K562 (cell line): Measurements from ENCODE around the gene MMS19. TPM values are rescaled to one million over a fixed set of nuclear protein-coding genes. Genes with fewer than 3 reads are reported as not detected.

Experiments
- ATAC-seq: fragments of 200-7000 bp; cut with Tn5 transposase; 3 replicates; pipeline ENCODE4 v1.9.1; 2020; ENCODE audit warnings: moderate library complexity
- BruUV-seq: library from RNA; stranded (reverse); fragments of 400-500 nt; replicated peaks from 2 replicates; lab custom pipeline; 2021; lab: Mats Ljungman, UMichigan
- CTCF ChIA-PET: fragments of 300-600 bp; formaldehyde crosslinking; extraction: SDS; loops from one replicate; lab custom pipeline; 2021; ENCODE audit warnings: low intra/inter-chr PET ratio; lab: Yijun Ruan, JAX
- POLR2A ChIA-PET: fragments of 300-600, 350-650 bp; sonication (Branson Sonifier 250); formaldehyde crosslinking; extraction: SDS; loops from one replicate; lab custom pipeline; 2021; ENCODE audit warnings: antibody characterized with exemption, inconsistent platforms; lab: Yijun Ruan, JAX
- DNase-seq, 4 experiments: peaks; one replicate each; pipeline versions ENCODE4 v3.0.0 to v3.0.0-alpha.2; 2011 to 2018; ENCODE audit warnings: low spot score in 3 of 4, mixed read lengths in 3 of 4; ENCODE audit errors: extremely low read depth in 1 of 4
- FAIRE-seq: peaks from 2 replicates; lab custom pipeline; 2011; peaks lifted over from hg19 to GRCh38; lab: Jason Lieb, UNC
- H2AFZ ChIP-seq: 2 replicates; pipeline ENCODE4 v1.6.0; 2011; ENCODE audit warnings: low read depth, low read length, control low read depth, inconsistent platforms
- H3K27ac ChIP-seq: fragments of 200-600 bp; 3 replicates; pipeline ENCODE4 v1.8.0; 2011; ENCODE audit warnings: low read depth, mild to moderate bottlenecking, control low read depth, inconsistent platforms, low read length, moderate library complexity, mixed read lengths; ENCODE audit errors: extremely low read depth
- H3K27me3 ChIP-seq, 2 experiments: fragments of 300-600 bp in 1 of 2; 2 replicates in 1 of 2; 3 replicates in 1 of 2; pipeline versions ENCODE4 v1.6.0 to v1.8.0; 2011; ENCODE audit warnings: inconsistent platforms in 2 of 2, low read length in 2 of 2, mild to moderate bottlenecking in 1 of 2, mixed read lengths in 1 of 2, moderate library complexity in 1 of 2; ENCODE audit not compliant: control insufficient read depth in 2 of 2, insufficient read depth in 2 of 2
- H3K36me3 ChIP-seq: fragments of 300-600 bp; 3 replicates; pipeline ENCODE4 v1.8.0; 2011; ENCODE audit warnings: mild to moderate bottlenecking, low read length, inconsistent platforms; ENCODE audit not compliant: control insufficient read depth, insufficient read depth
- H3K4me1 ChIP-seq, 2 experiments: fragments of 200-600 bp in 1 of 2; replicated peaks in 1 of 2; 2 replicates in 1 of 2; 3 replicates in 1 of 2; pipeline versions ENCODE4 v1.5.1 to v1.8.0; 2011; ENCODE audit warnings: inconsistent platforms in 2 of 2, low read length in 2 of 2, mild to moderate bottlenecking in 1 of 2, mixed read lengths in 1 of 2, moderate library complexity in 1 of 2; ENCODE audit not compliant: control insufficient read depth in 2 of 2, insufficient read depth in 2 of 2
- H3K4me2 ChIP-seq: 2 replicates; pipeline ENCODE4 v1.6.1; 2011; ENCODE audit warnings: low read length, control low read depth, inconsistent platforms, mixed read lengths; ENCODE audit not compliant: insufficient read depth
- H3K4me3 ChIP-seq: fragments of 200-600 bp; sonication (generic), shearing (Covaris generic); 2 replicates; pipeline ENCODE4 v1.5.1; 2016; ENCODE audit warnings: control low read depth, inconsistent platforms
- H3K79me2 ChIP-seq: fragments of 200-600 bp; 3 replicates; pipeline ENCODE4 v1.8.0; 2011; ENCODE audit warnings: low read length, inconsistent platforms; ENCODE audit not compliant: control insufficient read depth, insufficient read depth
- H3K9ac ChIP-seq, 2 experiments: 2 replicates each; pipeline versions ENCODE4 v1.6.0 to v1.6.1; 2011; ENCODE audit warnings: low read depth in 2 of 2, low read length in 2 of 2, control low read depth in 1 of 2, inconsistent platforms in 1 of 2, mild to moderate bottlenecking in 1 of 2, mixed read lengths in 1 of 2; ENCODE audit not compliant: insufficient read depth in 1 of 2
- H3K9me1 ChIP-seq: one replicate; pipeline ENCODE4 v1.6.0; 2011; ENCODE audit warnings: inconsistent platforms, mild to moderate bottlenecking, low read length, moderate library complexity; ENCODE audit not compliant: control insufficient read depth, insufficient read depth
- H3K9me3 ChIP-seq: replicated peaks from 2 replicates; pipeline ENCODE4 v1.5.1; 2011; ENCODE audit warnings: low read depth, low read length, inconsistent platforms; ENCODE audit not compliant: control insufficient read depth, insufficient read depth
- H4K20me1 ChIP-seq: replicated peaks from 2 replicates; pipeline ENCODE4 v1.6.1; 2011; ENCODE audit warnings: low read length, inconsistent platforms, mixed read lengths; ENCODE audit not compliant: control insufficient read depth, insufficient read depth
- BRCA1 ChIP-seq, 2 experiments: fragments of 450-650 bp in 1 of 2; sonication (generic) in 1 of 2; formaldehyde crosslinking in 1 of 2; IDR thresholded peaks; 2 replicates each; pipeline versions ENCODE4 v1.5.0 to v1.6.1; 2017 to 2020; ENCODE audit warnings: mild to moderate bottlenecking in 1 of 2, missing genetic modification reagents in 1 of 2
- E2F5 ChIP-seq: sonication (generic); formaldehyde crosslinking; IDR thresholded peaks from 2 replicates; pipeline ENCODE4 v1.8.0; 2022; ENCODE audit warnings: mild to moderate bottlenecking, missing genetic modification reagents
- HBP1 ChIP-seq: fragments of 450-650 bp; formaldehyde crosslinking; IDR thresholded peaks from 2 replicates; pipeline ENCODE4 v1.4.0; 2022; ENCODE audit warnings: missing genetic modification characterization
- HNRNPLL ChIP-seq: fragments of 200-400 bp; formaldehyde crosslinking; IDR thresholded peaks from 2 replicates; pipeline ENCODE4 v1.6.1; 2017; ENCODE audit warnings: low read length, low read depth, mild to moderate bottlenecking; ENCODE audit not compliant: poor library complexity, severe bottlenecking
- MLX ChIP-seq, 2 experiments: fragments of 450-650 bp in 1 of 2; sonication (generic) in 1 of 2; formaldehyde crosslinking; conservative IDR thresholded peaks; 2 replicates each; pipeline versions ENCODE4 v1.4.0 to v1.8.1; 2020 to 2022; ENCODE audit warnings: mild to moderate bottlenecking in 1 of 2, missing genetic modification reagents in 1 of 2
- MTA1 ChIP-seq: fragments of 450-650 bp; IDR thresholded peaks from 2 replicates; pipeline ENCODE4 v1.6.1; 2017; ENCODE audit warnings: borderline replicate concordance
- PKNOX1 ChIP-seq: fragments of 450-650 bp; IDR thresholded peaks from 2 replicates; pipeline ENCODE4 v1.6.1; 2016
- RHOXF2B ChIP-seq: fragments of 250-450 bp; sonication (Bioruptor Pico); conservative IDR thresholded peaks from 2 replicates; pipeline ENCODE4 v1.5.1; 2021
- STAT5A ChIP-seq: IDR thresholded peaks from 2 replicates; pipeline ENCODE4 v1.6.1; 2012; ENCODE audit warnings: low read length, inconsistent platforms, borderline replicate concordance
- ZBTB7A ChIP-seq: IDR thresholded peaks from 2 replicates; pipeline ENCODE4 v1.6.1; 2011; ENCODE audit warnings: low read depth, mild to moderate bottlenecking, low read length, moderate library complexity, borderline replicate concordance; ENCODE audit not compliant: control insufficient read depth
- ZNF124 ChIP-seq: sonication (generic); formaldehyde crosslinking; IDR thresholded peaks from 2 replicates; pipeline ENCODE4 v1.8.1; 2022; ENCODE audit warnings: missing genetic modification reagents
- ZNF316 ChIP-seq: fragments of 450-650 bp; IDR thresholded peaks from 2 replicates; pipeline ENCODE4 v1.6.1; 2016
- ZNF347 ChIP-seq: fragments of 450-650 bp; formaldehyde crosslinking; IDR thresholded peaks from 2 replicates; pipeline ENCODE4 v1.4.0; 2020; ENCODE audit warnings: low read depth, mild to moderate bottlenecking, moderate library complexity
- WGBS: fragments of 100-300 bp; shearing (Covaris generic); methylation state at CpG from one replicate; pipeline ENCODE4 v1.1.6; 2016; ENCODE audit warnings: low coverage, mixed read lengths; ENCODE audit not compliant: insufficient coverage; ENCODE audit errors: missing lambda C conversion rate; 5-methylcytosine and 5-hydroxymethylcytosine counted together
- in situ Hi-C: fragments of 300-500 bp; cut with MboI; formaldehyde crosslinking; loops from 4 replicates; pipeline ENCODE4 v1.15.0; 2018; ENCODE audit warnings: inconsistent platforms, mixed read lengths
- intact Hi-C: fragments of 100-400 bp; cut with micrococcal nuclease; formaldehyde crosslinking; loops from 2 replicates; pipeline ENCODE4 v1.14.2; 2022
- polyA plus RNA-seq, 8 experiments: library from polyadenylated mRNA; depleted of rRNA in 4 of 8; stranded (reverse) in 5 of 8; unstranded in 3 of 8; fragments of >200 nt; fragmentation: Nextera tagmentation in 2 of 8; fragmentation: Illumina TruSeq in 1 of 8; extraction: Ambion mirVana in 2 of 8; extraction: Trizol in 1 of 8; gene quantifications; 2 replicates each; pipeline versions ENCODE4 v1.2.1 to v1.2.3, GENCODE V29; 2011 to 2014; ENCODE audit warnings: inconsistent platforms in 1 of 8, missing spikeins in 1 of 8
- total RNA-seq, 7 experiments: library from RNA; depleted of rRNA in 6 of 7; stranded (reverse); fragments of >200 nt in 6 of 7; fragmentation: Illumina TruSeq in 2 of 7; extraction: Trizol in 2 of 7; gene quantifications; 2 replicates each; pipeline versions ENCODE4 v1.2.1 to v1.2.3, GENCODE V29; 2011 to 2021; ENCODE audit warnings: low replicate concordance in 1 of 7
- TF ChIP-seq, protein P1 (sequence below): fragments of 250-450 bp; sonication (Bioruptor Pico); IDR thresholded peaks from 2 replicates; pipeline ENCODE4 v1.5.0; 2022; ENCODE audit warnings: mild to moderate bottlenecking

The MMS19 gene
- total and polyA plus RNA-seq, 9 of the 15 experiments (the other 6 are each of a cell fraction or from before 2014, with no cell fraction given) = 40.1 to 110 (median 62.9) TPM

DNA sequence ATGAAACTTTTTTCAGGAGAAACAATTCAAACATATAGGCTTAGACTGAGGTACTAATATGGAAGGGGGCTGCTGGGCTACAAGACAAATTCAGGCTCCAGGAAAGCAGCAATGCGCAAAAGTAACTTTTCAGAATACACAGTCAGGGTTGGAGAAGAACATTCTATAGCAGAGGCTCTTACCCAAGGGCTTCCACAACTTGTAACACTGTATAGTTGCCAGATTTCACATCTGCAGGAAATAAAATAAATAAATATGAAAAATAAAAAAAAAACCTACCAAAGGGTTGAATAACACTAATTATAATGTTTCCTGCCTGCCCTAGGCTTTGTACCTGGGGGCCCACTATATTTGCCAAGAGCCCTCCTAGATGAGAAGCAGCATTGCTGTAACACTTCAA is 14.3 kb downstream of the MMS19 start (continued):
- no peak for TF ChIP-seq PKNOX1
- no peak for TF ChIP-seq HNRNPLL
- TF ChIP-seq HBP1 (CRISPR knock-in tag) = no peak
- no peak for TF ChIP-seq ZNF124 (CRISPR knock-in tag)
- TF ChIP-seq BRCA1 (IDR thresholded peaks at IDR 0.05) = no peak
- no peak for TF ChIP-seq BRCA1 (CRISPR knock-in tag; IDR thresholded peaks at IDR 0.05)
- TF ChIP-seq, all 486 proteins: peak for 0

DNA sequence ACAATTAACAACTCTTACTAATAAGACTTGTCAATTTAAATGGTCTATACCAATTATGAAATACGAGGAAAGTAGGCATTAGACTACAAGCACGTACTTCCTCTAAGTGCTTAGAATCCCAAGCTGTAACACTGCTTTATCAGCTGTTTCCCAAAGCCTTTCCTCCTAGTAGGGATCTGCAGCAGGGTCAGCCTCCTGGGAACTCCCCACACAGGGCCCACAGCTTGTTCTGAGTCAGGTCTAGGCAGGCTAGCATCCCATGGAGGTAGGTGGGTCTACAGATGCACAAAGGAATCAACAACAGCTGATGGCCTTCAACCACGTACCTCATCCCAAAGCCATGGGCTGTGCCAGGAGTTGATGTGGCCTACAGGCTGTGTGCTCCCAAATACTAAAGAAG is 14.7 kb downstream of the MMS19 start:
- Histone ChIP-seq H3K9me3 (no peaks in the 10 kb centered on the region), H3K9me1 (no peaks in the 10 kb centered on the region), H4K20me1 (no peaks in the 10 kb centered on the region), H3K4me1 (no peaks in the 10 kb centered on the region), H3K4me3 (no peak overlapping the region), H3K27me3 (no peaks in the 10 kb centered on the region), H3K79me2 (peaks cover 32% of the 10 kb centered on the region), H2AFZ (no peak overlapping the region), H3K9ac (no peak overlapping the region), H3K36me3 (peaks cover 57% of the 10 kb centered on the region; the same call in 2 of the 3 replicates), H3K4me2 (no peak overlapping the region), H3K27ac (no peak overlapping the region)
- ChIA-PET CTCF (no interaction called here), POLR2A (interaction anchor here (0.5 to 1.9 kb wide), 4 partner anchors 12 to 230 kb away, joined by 3 to 6 read pairs (median 3); no protein-coding TSS in a partner anchor)
- DNase-seq = no peak
- intact Hi-C loops (no loop called here), in situ Hi-C loops (no loop called here)
- BruUV-seq = no TSS peak
- FAIRE-seq = no peak
- ATAC-seq = no peak
- 63% methylated on average over 3 of the region's 3 CpGs for whole genome bisulfite sequencing
- no peak for TF ChIP-seq MLX (CRISPR knock-in tag; conservative IDR thresholded peaks at IDR 0.05)
- TF ChIP-seq, protein P1, sequence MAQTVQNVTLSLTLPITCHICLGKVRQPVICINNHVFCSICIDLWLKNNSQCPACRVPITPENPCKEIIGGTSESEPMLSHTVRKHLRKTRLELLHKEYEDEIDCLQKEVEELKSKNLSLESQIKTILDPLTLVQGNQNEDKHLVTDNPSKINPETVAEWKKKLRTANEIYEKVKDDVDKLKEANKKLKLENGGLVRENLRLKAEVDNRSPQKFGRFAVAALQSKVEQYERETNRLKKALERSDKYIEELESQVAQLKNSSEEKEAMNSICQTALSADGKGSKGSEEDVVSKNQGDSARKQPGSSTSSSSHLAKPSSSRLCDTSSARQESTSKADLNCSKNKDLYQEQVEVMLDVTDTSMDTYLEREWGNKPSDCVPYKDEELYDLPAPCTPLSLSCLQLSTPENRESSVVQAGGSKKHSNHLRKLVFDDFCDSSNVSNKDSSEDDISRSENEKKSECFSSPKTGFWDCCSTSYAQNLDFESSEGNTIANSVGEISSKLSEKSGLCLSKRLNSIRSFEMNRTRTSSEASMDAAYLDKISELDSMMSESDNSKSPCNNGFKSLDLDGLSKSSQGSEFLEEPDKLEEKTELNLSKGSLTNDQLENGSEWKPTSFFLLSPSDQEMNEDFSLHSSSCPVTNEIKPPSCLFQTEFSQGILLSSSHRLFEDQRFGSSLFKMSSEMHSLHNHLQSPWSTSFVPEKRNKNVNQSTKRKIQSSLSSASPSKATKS (CRISPR knock-in tag) = no peak
- TF ChIP-seq ZBTB7A = no peak
- TF ChIP-seq MTA1 = no peak
- TF ChIP-seq RHOXF2B (CRISPR knock-in tag) = no peak
- no peak for TF ChIP-seq ZNF347
- no peak for TF ChIP-seq HNRNPLL
- TF ChIP-seq E2F5 (CRISPR knock-in tag) = no peak
- no peak for TF ChIP-seq ZNF316
- TF ChIP-seq STAT5A = no peak
